ENCODE data around the gene SLC4A5.

DNA sequence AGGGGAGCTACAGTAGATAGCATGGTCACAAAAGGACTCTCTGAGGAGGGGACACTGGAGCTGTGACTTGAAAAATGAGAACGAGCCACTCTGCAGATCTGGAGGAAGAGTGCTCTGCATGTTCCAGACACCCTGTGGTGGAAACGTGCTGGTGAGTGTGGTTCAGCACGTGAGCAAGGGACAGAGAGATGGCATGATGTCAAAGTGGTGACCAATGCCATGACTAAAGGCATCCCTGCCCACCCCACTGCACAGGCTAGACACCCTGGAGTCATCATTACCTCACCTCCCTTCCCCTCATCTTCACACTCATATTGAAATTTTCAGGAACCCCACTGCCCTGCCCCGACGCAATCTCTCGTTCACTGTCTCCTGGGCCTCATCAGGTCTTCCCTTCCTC is 56.5 kb downstream of the SLC4A5 start:
- TF ChIP-seq JUN (IDR thresholded peaks at IDR 0.05; ENCODE audit: low read depth, low read length), result no peak
- TF ChIP-seq, protein P1, sequence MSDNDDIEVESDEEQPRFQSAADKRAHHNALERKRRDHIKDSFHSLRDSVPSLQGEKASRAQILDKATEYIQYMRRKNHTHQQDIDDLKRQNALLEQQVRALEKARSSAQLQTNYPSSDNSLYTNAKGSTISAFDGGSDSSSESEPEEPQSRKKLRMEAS (IDR thresholded peaks at IDR 0.05), result no peak
- TF ChIP-seq CTCF (IDR thresholded peaks at IDR 0.05; ENCODE audit: control extremely low read depth in 1 of 3, insufficient read depth in 1 of 3, low read depth in 1 of 3, low read length in 3 of 3), result no peak
- no peak for TF ChIP-seq POLR2A (IDR thresholded peaks at IDR 0.05; ENCODE audit: control extremely low read depth in 1 of 2, low read depth in 2 of 2, low read length in 2 of 2)
- no peak for TF ChIP-seq EZH2 (IDR thresholded peaks at IDR 0.05; ENCODE audit: low read depth, low read length, severe bottlenecking)
- no peak for TF ChIP-seq FOSL1 (IDR thresholded peaks at IDR 0.05; ENCODE audit: insufficient read depth, low read depth, low read length)
- no peak for TF ChIP-seq CEBPB (IDR thresholded peaks at IDR 0.05; ENCODE audit: low read depth, low read length)
- TF ChIP-seq GABPA (IDR thresholded peaks at IDR 0.05; ENCODE audit: borderline replicate concordance, insufficient read depth, low read length), result no peak
- TF ChIP-seq JUND (IDR thresholded peaks at IDR 0.05; ENCODE audit: low read length), result no peak
- no peak for TF ChIP-seq SP1 (IDR thresholded peaks at IDR 0.05; ENCODE audit: low read depth, low read length)

All from H1 (cell line).